22Rv1 (cell line): Measurements from ENCODE around the gene C10orf105.

Source experiments
- H3K27ac ChIP-seq: fragments of 450-650 bp; 2 replicates; pipeline ENCODE4 v1.5.1; 2017
- ZFX ChIP-seq: fragments of 450-650 bp; IDR thresholded peaks from 2 replicates; pipeline ENCODE4 v1.6.1; 2017; ENCODE audit warnings: antibody characterized with exemption, borderline replicate concordance
- TF ChIP-seq, protein P1 (sequence below): fragments of 450-650 bp; IDR thresholded peaks from 2 replicates; pipeline ENCODE4 v1.5.1; 2017; ENCODE audit warnings: mild to moderate bottlenecking

Gene C10orf105

DNA sequence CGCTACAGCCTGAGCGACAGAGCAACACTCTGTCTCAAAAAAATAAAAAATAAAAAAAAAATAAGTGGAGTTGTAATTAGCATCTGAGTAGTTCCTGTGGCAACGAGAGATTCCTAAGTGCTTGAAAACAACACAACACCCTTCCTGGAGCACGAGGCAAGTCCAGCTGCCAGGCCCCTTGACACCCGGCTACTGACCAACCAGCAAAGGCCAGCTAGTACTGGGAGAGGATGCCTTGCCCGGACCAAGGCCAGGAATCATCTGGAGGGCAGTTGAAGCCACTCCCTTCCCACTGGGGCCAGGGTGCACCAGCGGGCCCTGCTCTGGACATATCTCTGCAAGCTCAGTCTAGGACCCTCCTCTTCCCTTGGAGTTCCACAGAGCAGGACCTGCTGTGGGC is 536 bp downstream of the C10orf105 start:
- no peak overlapping the region for H3K27ac ChIP-seq
- no peak for TF ChIP-seq ZFX
- TF ChIP-seq, protein P1, sequence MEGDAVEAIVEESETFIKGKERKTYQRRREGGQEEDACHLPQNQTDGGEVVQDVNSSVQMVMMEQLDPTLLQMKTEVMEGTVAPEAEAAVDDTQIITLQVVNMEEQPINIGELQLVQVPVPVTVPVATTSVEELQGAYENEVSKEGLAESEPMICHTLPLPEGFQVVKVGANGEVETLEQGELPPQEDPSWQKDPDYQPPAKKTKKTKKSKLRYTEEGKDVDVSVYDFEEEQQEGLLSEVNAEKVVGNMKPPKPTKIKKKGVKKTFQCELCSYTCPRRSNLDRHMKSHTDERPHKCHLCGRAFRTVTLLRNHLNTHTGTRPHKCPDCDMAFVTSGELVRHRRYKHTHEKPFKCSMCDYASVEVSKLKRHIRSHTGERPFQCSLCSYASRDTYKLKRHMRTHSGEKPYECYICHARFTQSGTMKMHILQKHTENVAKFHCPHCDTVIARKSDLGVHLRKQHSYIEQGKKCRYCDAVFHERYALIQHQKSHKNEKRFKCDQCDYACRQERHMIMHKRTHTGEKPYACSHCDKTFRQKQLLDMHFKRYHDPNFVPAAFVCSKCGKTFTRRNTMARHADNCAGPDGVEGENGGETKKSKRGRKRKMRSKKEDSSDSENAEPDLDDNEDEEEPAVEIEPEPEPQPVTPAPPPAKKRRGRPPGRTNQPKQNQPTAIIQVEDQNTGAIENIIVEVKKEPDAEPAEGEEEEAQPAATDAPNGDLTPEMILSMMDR: no peak

DNA sequence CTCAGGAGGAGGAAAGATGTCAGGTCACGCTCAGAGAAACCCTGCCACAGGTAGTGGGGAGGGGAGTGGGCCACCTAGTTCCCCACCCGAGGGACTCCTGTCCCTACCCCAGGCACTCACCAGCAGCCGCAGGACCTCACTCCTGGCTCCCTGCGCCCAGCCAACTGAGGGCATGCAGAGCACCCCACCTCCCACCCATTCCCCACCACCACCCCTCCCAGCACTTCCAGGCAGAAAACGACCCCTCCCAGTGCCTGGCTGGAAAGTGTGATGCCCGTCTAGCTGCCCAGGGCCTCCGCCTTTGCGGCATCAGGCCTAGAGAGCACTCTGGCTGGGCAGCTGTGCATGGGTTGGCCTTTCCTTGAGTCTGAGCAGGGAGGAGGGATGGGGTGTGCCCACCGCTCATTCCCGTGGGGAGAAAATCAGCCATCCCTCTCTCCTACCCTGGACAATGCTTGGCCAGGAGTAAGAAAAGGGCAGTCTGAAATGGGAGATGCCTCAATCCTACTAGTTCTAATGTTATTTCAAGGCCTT is 1.3 kb downstream of the C10orf105 start:
- TF ChIP-seq ZFX: no peak
- TF ChIP-seq, protein P1: no peak
- no peak overlapping the region for H3K27ac ChIP-seq

- H3K27ac ChIP-seq: no peak overlapping the region
- TF ChIP-seq, protein P1: no peak
Observed at GRCh38 chr10:71717551-71717951, 2.0 kb downstream of the C10orf105 start.

DNA sequence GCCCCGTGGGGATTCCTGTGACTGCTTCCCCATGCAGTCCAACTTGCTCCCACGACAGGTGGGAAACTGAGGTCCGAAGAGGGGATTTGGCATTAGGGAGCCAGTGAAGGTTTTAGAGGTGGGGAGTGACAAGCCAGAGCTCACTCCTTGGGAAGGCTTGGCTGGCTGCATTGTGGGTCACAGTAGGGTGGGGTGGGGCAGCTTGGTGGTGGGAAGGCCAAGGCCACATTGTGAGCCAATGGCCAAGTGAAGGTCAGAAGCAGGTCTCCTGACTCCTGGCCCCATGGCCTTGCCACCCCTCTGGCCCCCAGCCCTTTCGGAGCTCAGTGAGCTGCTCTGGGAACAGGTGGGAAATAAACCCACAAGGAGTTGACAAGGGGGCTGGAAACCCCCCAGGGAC is 2.5 kb downstream of the C10orf105 start:
- no peak overlapping the region for H3K27ac ChIP-seq
- TF ChIP-seq, protein P1: no peak
- TF ChIP-seq ZFX: no peak

GRCh38 chr10:71716426-71716825 is 3.2 kb downstream of the C10orf105 start:
- no peak for TF ChIP-seq ZFX
- TF ChIP-seq, protein P1: no peak
- no peak overlapping the region for H3K27ac ChIP-seq

GRCh38 chr10:71715860-71716259 is 3.7 kb downstream of the C10orf105 start:
- no peak for TF ChIP-seq ZFX
- TF ChIP-seq, protein P1: no peak
- H3K27ac ChIP-seq: no peak overlapping the region

GRCh38 chr10:71715026-71715425 is 4.6 kb downstream of the C10orf105 start:
- no peak overlapping the region for H3K27ac ChIP-seq
- TF ChIP-seq ZFX: no peak
- TF ChIP-seq, protein P1: no peak
